HG02763 (cell line): ENCODE results near the gene OCIAD1.
"Not testable (repeated sequence)": the region's sequence is repeated elsewhere in the genome, so short reads cannot be mapped to it uniquely, and the experiment has no call there.

Experiments
- ATAC-seq: cut with Tn5 transposase; IDR thresholded peaks from one replicate; pipeline ENCODE4 v1.9.1; 2021; ENCODE audit warnings: mild to moderate bottlenecking, moderate library complexity; ENCODE audit not compliant: unreplicated experiment

OCIAD1 gene

DNA sequence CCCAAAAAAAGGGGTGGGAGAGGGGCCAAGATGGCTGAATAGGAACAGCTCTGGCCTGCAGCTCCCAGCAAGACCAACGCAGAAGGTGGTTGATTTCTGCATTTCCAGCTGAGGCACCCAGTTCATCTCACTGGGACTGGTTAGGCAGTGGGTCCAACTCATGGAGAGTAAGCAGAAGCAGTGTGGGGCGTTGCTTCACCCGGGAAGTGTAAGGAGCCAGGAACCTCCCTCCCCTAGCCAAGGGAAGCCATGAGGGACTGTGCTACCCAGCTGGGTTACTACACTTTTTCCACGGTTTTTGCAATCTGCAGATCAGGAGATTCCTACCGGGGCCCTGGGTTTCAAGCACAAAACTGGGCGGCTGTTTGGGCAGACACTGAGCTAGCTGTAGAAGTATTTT lies 13.9 kb upstream of the OCIAD1 start:
- ATAC-seq, result no peak

DNA sequence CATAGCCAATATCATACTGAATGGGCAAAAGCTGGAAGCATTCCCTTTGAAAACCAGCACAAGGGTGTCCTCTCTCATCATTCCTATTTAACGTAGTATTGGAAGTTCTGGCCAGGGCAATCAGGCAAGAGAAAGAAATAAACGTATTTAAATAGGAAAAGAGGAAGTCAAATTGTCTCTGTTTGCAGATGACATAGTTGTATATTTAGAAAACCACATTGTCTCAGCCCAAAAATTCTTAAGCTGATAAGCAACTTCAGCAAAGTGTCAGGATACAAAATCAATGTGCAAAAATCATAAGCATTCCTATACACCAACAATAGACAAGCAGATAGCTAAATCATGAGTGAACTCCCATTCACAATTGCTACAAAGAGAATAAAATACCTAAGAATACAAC lies 9.5 kb upstream of the OCIAD1 start:
- ATAC-seq, result not testable (repeated sequence)

DNA sequence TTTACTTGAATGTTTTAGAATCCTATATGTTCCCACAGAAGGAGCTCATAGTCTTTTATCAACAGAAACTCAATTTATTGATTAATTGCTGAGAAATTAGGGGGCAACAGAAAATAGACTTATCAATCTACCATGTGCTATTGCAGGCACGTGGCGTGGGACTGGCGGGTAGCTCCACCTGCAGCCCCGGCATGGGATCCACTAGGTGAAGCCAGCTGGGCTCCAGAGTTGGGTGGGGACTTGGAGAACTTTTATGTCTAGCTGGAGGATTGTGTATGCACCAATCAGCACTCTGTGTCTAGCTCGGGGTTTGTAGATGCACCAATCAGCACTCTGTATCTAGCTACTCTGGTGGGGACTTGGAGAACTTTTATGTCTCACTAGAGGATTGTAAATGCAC lies 3.3 kb upstream of the OCIAD1 start:
- ATAC-seq, result no peak

DNA sequence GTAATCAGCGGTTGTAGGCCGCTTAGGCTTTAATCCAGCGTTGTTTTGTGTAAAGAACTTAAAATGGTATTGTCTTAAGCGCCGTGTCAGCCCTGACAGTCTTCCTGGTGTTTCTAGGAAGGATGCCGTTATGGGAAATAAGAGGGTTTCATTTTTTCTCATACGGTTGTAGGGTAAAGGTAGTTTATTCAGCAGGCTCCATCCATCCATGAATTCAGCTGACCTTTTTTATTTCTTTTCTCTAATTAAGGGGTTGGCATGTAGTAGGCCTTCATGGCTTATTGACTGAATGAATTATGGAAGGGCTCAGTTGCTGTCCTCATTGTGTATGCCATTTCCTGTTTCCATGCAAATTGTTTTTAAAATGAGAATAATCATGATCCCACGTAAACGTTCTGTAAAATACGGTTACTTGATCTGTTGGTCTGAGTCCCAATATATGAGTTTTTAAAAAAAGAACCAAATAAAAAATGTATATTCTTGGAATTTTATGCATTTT lies 693 bp downstream of the OCIAD1 start:
- no peak for ATAC-seq

DNA sequence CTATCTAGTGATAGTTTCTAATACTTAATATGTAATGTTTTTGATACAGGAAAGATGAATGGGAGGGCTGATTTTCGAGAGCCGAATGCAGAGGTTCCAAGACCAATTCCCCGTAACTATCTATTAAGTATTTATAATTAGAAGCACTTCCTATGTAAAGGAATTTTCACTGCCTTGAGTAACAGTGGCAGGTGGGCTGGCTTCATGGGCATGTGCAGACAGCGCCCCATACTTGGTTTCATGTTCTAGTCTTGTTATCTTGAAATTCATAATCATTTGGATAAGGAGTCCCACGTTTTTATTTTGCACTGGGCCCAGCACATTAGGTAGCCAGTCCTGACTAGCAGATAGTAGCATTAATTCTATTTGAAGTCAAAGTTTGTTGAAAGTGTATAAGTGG lies 1.7 kb downstream of the OCIAD1 start:
- ATAC-seq, result no peak

DNA sequence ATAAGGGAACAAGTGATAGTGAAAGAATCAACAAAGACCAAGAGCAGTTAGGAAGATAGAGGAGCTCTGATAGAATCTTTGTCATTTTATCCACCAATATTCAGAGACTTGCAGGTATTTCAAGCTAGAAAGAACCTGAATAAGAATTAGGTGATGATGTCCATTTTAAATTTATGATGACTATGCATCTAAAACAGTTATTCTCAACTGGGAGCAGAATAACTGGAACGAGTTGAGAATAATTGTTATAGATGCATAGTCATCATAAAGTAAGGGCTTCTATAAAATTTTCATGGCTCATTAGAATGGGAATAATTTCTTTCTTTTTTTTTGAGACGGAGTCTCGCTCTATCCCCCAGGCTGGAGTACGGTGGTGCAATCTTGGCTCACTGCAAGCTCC lies 5.8 kb downstream of the OCIAD1 start:
- ATAC-seq, result no peak

DNA sequence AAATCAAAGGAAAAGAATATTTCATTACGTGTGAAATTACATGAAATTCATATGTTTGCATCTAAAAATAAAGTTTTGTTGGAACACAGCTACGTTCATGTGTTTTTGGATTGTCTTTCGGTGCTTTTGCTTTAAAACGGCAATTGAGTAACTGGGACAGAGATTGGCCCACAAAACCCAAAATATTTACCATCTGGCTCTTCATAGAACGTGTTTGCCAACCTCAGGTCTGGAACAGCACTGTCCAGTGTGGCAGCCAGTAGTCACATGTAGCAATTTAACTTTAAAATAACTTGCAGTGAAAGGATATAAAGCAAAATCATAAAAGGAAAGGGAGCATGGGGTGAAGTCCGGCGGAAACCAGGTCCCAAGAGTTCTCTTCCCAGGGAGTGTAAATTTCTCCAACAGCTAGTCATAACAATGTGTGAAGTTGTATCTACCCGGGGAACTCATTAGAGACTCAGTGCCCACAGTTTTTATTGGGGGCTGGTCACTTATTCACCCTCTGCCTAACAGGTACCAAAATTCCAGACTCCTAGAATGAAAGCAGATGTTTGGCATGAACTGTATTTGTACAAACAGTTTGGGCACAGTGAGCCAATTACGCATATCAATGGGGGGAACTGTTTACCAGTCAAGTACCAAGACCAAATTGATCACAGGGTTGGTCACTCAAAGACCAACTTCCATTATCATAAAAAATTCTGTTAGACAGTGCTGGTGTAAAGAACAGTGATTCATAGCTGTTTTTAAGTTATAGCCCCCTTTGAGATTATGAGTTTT lies 10.3 kb downstream of the OCIAD1 start:
- no peak for ATAC-seq

DNA sequence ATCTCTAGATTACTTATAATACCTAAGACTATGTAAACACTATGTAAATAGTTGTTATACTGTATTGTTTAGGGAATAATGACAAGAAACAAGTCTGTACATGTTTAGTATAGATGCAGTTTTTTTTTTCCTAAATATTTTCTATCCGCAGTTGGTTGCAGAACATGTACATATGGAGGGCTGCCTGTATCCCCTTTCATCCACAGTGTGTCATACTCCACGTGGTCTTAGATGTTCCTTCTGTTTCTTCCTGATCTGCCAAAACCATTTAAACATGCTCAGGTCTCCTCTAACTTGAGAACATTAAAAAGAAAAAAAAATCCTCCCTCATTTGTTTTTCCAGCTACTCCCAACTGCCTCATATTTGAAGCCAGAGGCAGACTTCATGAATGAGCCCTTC lies 14.0 kb downstream of the OCIAD1 start:
- no peak for ATAC-seq

DNA sequence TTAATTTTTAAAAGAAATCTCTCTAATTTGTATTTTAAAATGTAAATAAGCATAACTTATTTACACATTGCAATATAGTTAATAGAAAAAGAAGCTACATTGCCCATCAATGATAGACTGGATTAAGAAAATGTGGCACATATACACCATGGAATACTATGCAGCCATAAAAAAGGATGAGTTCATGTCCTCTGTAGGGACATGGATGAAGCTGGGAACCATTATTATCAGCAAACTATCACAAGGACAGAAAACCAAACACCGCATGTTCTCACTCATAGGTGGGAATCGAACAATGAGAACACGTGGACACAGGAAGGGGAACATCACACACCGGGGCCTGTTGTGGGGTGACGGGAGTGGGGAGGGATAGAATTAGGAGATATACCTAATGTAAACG lies 17.9 kb downstream of the OCIAD1 start:
- ATAC-seq, result not testable (repeated sequence)

DNA sequence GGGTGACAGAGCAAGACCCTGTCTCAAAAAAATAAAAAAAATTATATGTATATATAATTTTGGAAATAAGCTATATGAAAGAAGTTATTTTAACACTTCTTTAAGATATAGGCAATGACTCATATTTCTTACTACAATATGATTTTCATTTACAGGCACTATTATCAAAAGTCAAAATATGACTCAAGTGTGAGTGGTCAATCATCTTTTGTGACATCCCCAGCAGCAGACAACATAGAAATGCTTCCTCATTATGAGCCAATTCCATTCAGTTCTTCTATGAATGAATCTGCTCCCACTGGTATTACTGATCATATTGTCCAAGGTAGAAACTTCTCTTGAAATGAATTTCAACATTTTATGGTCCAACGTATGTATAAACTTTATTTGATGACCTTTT lies 20.8 kb downstream of the OCIAD1 start:
- ATAC-seq, result no peak

DNA sequence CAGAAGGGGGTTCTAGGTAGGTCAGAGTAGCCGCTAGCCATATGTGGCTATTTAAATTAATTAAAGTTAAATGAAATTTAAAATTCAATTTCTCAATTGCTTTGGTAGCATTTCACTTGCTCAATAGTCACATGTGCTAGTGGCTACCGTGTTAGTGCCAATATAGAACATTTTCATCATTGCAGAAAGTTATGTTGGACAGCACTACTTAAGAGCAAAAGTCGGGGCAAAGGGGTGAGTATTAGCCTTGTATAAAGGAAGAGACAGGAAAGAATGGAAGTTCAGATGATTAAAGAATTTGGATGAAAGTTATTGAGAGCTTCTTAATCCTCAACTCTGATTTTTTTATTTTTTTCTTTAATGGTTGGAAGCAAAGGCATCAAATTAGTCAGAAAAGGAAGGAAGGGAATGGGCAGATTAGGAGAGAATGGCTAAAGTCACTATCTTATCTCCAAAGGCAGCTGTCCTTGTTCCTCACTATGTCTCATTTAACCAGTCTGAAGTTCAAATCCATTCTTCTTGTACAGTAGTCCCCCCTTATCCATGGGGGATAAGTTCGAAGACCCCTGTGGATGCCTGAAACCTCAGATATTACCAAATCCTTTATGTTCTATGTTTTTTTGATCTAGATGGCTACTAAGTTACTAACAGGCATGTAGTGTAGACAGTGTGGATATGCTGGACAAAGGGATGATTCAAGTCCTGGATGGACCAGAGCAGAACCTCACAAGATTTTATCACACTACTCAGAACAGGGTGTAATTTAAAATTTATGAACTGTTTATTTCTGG lies 22.9 kb downstream of the OCIAD1 start:
- ATAC-seq, result no peak

DNA sequence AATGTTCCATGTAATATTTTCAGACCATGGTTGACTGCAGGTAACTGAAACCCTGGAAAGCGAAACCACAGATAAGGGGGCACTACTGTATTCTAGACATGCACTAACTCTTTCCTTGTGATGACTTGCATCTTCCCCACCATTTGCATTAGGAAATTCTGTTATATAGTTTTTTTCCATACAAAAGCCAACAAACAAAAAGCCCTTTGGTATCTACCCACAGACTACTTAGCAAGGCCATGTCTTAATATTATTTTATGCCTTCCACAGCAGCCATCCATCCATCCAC lies 23.5 kb downstream of the OCIAD1 start:
- ATAC-seq, result no peak

DNA sequence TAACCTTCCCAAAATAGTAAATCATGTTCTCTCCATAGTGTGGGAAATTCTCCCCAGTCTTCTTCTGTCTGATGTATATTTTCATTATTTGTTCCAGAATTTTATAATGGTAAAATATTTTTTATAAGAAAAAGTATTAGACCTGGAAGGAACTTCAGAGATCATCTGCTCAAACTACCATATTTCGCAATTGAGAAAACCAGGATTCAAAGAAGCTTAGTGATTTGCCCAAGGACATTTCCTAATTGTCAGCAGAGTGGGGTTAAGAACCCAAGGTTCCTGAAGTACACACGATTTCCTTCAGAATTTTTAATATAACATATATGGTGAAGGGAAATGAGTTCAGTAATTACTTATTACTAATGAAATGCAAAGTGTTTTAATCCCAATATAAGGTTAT lies 24.1 kb downstream of the OCIAD1 start:
- ATAC-seq, result no peak

DNA sequence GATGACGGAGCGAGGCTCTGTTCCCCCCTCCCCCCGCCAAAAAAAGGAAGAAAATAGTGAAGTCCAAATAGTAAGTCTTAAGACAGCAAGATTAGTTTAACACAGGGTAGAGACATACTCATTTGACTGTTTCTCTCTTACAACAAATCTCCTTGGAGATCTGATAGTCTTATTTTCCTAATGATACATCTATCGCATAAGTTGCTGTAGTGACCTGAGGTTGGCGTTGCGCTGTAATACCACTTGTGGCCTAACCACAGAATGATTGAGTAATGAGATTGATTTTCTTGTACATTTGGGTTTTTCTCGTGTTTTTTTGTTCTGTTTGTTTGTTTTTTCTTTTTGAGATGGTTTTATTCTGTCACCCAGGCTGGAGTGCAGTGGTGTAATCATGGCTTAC lies 27.2 kb downstream of the OCIAD1 start:
- no peak for ATAC-seq

DNA sequence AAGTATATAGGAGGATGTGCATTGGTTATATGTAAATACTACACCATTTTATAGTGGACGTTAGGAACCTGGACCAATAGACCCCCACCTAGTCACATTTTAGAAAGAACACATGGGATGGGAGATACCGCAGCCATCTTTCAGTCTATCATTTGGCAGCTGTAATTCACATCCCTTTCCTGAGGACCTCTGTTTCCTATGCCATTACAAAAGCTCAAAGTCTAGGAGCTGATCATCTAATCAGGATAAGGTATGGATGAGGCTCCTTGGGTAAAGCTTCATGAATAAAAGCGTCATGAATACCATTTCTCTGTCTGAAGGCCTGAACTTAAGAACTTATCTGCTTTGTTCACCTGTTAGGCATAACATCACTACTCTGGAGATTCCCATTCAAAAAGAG lies 31.1 kb downstream of the OCIAD1 start:
- no peak for ATAC-seq

DNA sequence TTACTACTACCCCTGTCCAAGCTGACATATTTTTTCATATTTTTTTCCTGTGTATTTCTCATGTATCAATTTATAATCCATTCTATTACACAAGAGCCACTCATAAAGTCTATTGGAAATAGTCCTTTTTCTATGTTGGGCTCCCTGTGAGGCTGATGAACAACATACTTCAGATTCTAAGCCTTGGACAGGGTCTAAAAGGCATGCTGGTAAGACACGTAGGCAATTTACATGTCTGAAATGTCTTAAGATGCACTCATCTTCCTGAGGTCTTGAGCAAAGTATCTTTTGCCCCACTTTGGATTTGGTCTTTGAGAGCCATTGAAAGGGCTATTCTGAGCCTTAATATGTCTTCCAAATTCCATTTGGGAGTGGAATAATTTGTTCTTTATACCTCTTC lies 31.8 kb downstream of the OCIAD1 start:
- no peak for ATAC-seq

DNA sequence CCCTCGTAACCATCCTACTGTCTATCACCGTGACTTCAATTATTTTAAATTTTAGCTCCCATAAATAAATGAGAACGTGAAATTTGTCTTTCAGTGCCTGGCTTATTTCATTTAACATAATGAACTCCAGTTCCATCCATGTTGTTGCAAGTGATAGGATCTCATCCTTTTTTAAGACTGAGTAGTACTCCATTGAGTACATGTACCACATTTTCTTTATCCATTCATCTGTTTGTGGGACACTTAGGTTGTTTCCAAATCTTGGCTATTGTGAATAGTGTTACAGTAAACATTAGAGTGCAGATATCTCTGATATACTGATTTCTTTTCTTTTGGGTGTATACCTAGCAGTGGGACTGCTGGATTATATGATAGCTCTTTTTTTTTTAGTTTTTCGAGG lies 32.8 kb downstream of the OCIAD1 start:
- no peak for ATAC-seq

DNA sequence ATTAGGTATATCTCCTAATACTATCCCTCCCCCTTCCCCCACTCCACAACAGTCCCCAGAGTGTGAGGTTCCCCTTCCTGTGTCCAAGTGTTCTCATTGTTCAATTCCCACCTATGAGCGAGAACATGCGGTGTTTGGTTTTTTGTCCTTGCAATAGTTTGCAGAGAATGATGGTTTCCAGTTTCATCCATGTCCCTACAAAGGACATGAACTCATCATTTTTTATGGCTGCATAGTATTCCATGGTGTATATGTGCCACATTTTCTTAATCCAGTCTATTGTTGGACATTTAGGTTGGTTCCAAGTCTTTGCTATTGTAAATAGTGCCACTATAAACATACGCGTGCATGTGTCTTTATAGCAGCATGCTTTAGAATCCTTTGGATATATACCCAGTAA lies 33.8 kb downstream of the OCIAD1 start:
- ATAC-seq, result not testable (repeated sequence)

DNA sequence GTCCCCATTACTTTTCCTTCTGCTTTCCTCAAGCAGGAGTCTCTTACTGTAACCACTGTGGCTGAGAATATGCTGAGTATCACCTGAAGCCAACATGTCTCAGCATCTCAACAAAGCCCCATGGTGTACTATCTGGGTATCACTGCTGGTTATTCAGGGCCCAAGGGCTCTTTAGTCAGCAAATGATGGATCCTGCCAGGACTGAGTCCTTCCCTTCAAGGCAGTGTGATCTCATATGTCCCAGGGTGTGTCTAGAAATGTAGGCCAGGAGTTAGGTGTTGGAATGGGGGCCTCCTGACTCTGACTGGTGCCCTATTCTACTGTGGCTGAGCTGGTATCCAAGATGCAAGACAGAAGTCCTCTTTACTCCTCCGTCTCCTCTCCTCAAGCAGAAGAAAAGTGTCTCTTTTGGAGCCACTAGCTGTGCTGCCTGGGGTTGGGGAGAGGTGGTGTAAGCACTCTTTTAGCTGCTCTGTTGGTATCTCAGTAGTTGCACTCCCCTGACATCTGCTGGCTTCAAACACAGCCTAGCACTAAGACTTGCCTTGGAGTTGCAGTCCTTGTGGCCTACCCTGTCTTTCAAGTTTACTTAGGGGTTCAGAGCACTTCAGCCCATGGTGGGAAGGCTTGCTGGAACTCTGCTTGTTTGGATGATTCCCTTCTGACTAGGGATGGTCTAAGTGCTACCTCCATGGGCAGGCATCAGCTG lies 47.1 kb downstream of the OCIAD1 start:
- ATAC-seq, result no peak

DNA sequence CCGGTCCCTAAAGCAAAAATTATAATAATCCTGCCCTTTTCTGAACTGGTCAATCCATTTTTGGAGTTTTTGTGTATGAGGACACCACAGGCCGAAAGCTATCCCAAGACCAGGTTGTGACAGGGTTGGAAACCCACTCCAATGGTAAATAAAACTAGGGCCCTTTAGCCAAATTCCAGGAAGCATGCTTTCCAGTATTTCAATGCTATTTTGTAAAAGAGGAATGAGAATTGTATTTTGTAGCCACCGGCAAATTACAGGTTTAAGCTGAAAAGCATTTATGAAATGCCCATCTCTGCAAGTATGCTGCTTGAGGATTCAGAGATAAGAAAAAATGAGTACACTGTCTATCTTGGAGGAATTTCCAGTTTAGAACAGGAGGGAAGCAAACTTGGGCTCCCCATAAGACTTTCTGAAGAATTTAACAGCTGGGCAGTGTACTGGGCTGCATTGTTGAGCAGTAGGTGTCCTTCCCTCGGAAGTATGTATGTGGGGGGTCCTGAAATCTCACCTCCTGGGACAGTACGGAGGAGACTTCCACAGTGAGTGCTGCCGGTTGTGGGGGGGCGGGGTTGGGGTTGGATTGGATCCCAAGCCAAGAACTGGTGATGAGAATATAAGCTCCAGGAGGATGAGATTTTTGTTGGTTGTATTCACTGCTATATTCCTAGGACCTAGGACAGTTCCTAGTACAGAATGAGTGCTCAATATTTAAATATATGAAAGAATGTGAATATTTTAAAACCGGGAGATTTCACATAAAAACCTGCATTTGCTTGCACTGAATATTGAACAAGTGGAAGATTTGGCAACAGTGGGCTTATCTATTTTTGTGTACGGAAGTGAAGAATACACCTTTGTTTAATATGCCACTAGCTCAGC lies 48.9 kb downstream of the OCIAD1 start:
- ATAC-seq, result no peak

DNA sequence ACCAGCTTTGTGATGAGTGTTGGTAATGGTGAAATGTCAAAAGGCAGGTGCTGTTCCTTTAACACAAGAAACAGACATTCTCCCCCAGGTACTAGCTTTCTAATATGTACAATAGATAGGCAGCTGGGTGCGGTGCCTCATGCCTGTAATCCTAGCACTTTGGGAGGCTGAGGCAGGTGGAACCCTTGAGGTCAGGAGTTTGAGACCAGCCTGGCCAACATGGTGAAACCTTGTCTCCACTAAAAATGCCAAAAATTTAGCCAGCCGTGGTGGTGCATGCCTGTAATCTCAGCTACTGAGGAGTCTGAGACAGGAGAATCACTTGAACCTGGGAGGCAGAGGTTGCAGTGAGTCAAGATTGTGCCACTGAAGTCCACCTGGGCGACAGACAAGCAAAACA lies 50.8 kb downstream of the OCIAD1 start:
- not testable (repeated sequence) for ATAC-seq
